Neutrophil (primary cell): ENCODE results near the gene CNDP2.

ENCODE experiments used
- H3K27ac ChIP-seq: fragments of 200-600 bp; sonication (generic); 2 replicates; pipeline ENCODE4 v1.5.1; 2016; ENCODE audit warnings: mild to moderate bottlenecking, moderate library complexity
- H3K27me3 ChIP-seq: fragments of 200-600 bp; sonication (generic); 2 replicates; pipeline ENCODE4 v1.6.0; 2016; ENCODE audit warnings: mild to moderate bottlenecking
- H3K36me3 ChIP-seq: fragments of 200-600 bp; sonication (generic); 2 replicates; pipeline ENCODE4 v1.5.1; 2017
- H3K4me1 ChIP-seq, 2 experiments: fragments of 200-600 bp in 1 of 2; sonication (generic) in 1 of 2; 1 replicate in 1 of 2; 2 replicates in 1 of 2; pipeline versions ENCODE4 v1.5.1 to v1.6.1; 2013 to 2016; ENCODE audit warnings: low read depth in 1 of 2, low read length in 1 of 2, mild to moderate bottlenecking in 1 of 2, moderate library complexity in 1 of 2; ENCODE audit not compliant: control insufficient read depth in 1 of 2, insufficient read depth in 1 of 2
- H3K4me3 ChIP-seq, 2 experiments: fragments of 200-600 bp in 1 of 2; sonication (generic) in 1 of 2; 1 replicate in 1 of 2; 2 replicates in 1 of 2; pipeline ENCODE4 v1.5.1; 2013 to 2016; ENCODE audit warnings: low read depth in 1 of 2, low read length in 1 of 2, mild to moderate bottlenecking in 1 of 2, moderate library complexity in 1 of 2
- H3K9me3 ChIP-seq: fragments of 200-600 bp; sonication (generic); 2 replicates; pipeline ENCODE4 v1.5.1; 2016
- TF ChIP-seq, protein P1 (sequence below): fragments of 200-600 bp; sonication (generic); IDR thresholded peaks from 2 replicates; pipeline ENCODE4 v1.5.1; 2016; ENCODE audit warnings: antibody characterized with exemption

CNDP2 gene

DNA sequence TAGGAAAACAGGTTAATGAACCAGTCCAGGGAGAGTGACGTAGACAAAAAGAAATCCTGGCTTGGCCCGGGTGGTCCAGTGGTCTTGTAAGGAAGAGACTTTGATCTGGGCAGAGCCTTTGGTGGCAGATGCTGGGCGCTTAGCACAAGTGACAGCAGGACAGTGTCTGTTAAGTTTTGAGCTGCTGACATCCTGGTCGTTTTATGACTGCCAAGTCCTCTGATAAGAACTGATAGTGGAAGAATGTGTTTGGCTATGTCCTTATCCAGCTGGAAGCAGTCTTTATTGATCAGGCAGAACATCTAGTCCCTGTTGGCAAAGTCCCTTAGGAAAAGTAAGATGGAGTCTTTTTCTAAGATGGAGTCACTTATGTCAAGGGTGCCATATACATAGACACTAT, 74.1 kb downstream of the CNDP2 start:
- no peaks in the 10 kb centered on the region for H3K36me3 ChIP-seq
- no peaks in the 10 kb centered on the region for H3K9me3 ChIP-seq
- TF ChIP-seq, protein P1, sequence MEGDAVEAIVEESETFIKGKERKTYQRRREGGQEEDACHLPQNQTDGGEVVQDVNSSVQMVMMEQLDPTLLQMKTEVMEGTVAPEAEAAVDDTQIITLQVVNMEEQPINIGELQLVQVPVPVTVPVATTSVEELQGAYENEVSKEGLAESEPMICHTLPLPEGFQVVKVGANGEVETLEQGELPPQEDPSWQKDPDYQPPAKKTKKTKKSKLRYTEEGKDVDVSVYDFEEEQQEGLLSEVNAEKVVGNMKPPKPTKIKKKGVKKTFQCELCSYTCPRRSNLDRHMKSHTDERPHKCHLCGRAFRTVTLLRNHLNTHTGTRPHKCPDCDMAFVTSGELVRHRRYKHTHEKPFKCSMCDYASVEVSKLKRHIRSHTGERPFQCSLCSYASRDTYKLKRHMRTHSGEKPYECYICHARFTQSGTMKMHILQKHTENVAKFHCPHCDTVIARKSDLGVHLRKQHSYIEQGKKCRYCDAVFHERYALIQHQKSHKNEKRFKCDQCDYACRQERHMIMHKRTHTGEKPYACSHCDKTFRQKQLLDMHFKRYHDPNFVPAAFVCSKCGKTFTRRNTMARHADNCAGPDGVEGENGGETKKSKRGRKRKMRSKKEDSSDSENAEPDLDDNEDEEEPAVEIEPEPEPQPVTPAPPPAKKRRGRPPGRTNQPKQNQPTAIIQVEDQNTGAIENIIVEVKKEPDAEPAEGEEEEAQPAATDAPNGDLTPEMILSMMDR: no peak

DNA sequence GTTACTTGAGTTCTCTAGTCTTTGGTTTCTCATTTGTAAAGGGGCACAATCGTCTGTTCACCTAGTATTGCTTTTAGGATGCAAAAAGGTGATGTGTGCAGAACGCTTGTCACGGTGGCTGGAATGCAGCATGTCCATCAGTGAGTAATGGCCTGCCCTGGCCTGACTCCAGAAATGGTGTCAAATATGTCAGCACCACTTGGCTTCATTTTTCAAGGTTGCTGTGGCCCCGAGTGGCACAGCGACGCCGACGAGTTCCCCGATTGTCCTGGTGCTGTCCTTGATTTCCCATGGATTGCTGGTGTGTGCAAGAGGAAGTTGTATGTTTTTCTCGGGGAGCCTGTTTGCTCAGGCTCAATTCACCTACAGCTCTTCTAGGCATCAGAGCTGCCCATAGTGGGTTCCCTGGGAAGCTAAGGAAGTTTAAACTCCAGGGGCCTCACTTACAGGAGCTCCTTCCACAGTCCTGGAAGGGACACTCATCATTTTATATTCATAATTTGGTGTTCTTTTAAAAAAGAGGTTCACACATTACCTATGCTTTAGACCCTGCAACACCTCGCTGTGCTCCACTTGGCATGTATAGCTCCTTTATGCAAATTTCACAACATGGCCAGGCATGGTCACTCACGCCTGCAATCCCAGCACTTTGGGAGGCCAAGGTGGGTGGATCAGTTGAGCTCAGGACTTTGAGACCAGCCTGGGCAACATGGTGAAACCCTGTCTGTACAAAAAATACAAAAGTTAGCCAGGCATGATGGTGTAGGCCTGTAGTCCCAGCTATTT, 75.9 kb downstream of the CNDP2 start:
- H3K36me3 ChIP-seq: no peaks in the 10 kb centered on the region
- H3K4me3 ChIP-seq: no peak overlapping the region

More for the DNA sequence above, 74.1 kb downstream of the CNDP2 start:
- Histone ChIP-seq H3K27ac (no peak overlapping the region), H3K4me3 (no peak overlapping the region), H3K27me3 (peaks cover 5% of the 10 kb centered on the region), H3K4me1 (peaks cover 16 to 19% of the 10 kb centered on the region in 2 experiments)

DNA sequence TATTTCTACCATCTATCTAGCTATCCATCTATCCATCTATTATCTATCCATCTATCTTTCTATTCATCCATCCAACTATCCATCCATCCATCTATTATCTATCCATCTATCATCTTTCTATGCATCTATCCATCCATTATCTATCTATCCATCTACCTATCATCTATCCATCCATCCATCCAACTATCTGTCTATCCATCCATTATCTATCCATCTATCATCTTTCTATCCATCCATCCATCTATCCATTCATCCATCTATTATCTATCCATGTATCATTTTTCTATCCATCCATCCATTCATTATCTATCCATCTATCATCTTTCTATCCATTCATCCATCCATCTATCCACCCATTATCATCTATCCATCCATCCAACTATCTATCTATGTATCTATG, 76.9 kb downstream of the CNDP2 start:
- H3K4me3 ChIP-seq: no peak overlapping the region
- TF ChIP-seq, protein P1: no peak

More for the DNA sequence above, 75.9 kb downstream of the CNDP2 start:
- TF ChIP-seq, protein P1: no peak
- no peak overlapping the region for H3K27ac ChIP-seq
- H3K4me1 ChIP-seq: peaks cover 16 to 21% of the 10 kb centered on the region in 2 experiments
- peaks cover 5% of the 10 kb centered on the region for H3K27me3 ChIP-seq
- H3K9me3 ChIP-seq: no peaks in the 10 kb centered on the region

More for the DNA sequence above, 76.9 kb downstream of the CNDP2 start:
- no peaks in the 10 kb centered on the region for H3K9me3 ChIP-seq
- peaks cover 5% of the 10 kb centered on the region for H3K27me3 ChIP-seq
- H3K4me1 ChIP-seq: peaks cover 11 to 17% of the 10 kb centered on the region in 2 experiments
- no peak overlapping the region for H3K27ac ChIP-seq
- H3K36me3 ChIP-seq: no peaks in the 10 kb centered on the region
